Epithelial cell of esophagus (primary cell): ENCODE results near the gene XRCC6.
A peak's percentile ranks its signal among the peaks of the same experiment; 100 is the strongest.

Experiments used
- DNase-seq: peaks from one replicate; pipeline ENCODE4 v3.0.0; 2010; ENCODE audit warnings: low read depth
- H3K4me3 ChIP-seq: 2 replicates; pipeline ENCODE4 v1.5.1; 2011; ENCODE audit warnings: mild to moderate bottlenecking, low read length, control low read depth
- TF ChIP-seq, protein P1 (sequence below): IDR thresholded peaks from 2 replicates; pipeline ENCODE4 v1.5.1; 2011; ENCODE audit warnings: low read depth, mild to moderate bottlenecking, low read length, control low read depth, inconsistent platforms; ENCODE audit not compliant: insufficient read depth; ENCODE audit errors: missing control alignments

XRCC6 gene

GRCh38 chr22:41598891-41599635, 22.0 kb upstream of the XRCC6 start:
- DNase-seq, result peak; percentile 81
- H3K4me3 ChIP-seq, result no peak overlapping the region
- TF ChIP-seq, protein P1, sequence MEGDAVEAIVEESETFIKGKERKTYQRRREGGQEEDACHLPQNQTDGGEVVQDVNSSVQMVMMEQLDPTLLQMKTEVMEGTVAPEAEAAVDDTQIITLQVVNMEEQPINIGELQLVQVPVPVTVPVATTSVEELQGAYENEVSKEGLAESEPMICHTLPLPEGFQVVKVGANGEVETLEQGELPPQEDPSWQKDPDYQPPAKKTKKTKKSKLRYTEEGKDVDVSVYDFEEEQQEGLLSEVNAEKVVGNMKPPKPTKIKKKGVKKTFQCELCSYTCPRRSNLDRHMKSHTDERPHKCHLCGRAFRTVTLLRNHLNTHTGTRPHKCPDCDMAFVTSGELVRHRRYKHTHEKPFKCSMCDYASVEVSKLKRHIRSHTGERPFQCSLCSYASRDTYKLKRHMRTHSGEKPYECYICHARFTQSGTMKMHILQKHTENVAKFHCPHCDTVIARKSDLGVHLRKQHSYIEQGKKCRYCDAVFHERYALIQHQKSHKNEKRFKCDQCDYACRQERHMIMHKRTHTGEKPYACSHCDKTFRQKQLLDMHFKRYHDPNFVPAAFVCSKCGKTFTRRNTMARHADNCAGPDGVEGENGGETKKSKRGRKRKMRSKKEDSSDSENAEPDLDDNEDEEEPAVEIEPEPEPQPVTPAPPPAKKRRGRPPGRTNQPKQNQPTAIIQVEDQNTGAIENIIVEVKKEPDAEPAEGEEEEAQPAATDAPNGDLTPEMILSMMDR, result no peak

DNA sequence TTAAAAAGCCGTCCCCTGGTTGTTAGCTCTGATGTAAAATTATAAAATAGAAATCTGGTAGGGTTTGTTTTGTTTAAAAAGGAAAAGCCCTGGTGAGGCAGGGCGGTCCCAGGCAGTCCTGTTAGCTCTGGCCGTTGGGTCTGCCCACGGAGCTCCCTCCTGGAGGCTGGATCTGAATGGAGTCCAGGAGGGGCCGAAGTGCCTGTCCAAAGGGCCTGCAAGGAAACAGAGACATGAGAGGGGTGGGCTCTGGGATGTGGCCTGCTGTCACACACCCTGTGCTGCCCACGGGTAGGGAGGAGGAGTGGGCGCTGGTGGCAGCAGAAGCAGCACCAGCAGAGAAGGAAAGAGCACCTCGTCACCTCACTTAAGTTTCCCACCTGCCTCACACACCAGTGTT, 20.1 kb upstream of the XRCC6 start:
- TF ChIP-seq, protein P1, result no peak
- H3K4me3 ChIP-seq, result no peak overlapping the region
- no peak for DNase-seq

GRCh38 chr22:41603873-41604332, 17.2 kb upstream of the XRCC6 start:
- DNase-seq, result no peak
- TF ChIP-seq, protein P1, result no peak
- no peak overlapping the region for H3K4me3 ChIP-seq

GRCh38 chr22:41608386-41608785, 12.7 kb upstream of the XRCC6 start:
- DNase-seq, result no peak
- TF ChIP-seq, protein P1, result no peak
- no peak overlapping the region for H3K4me3 ChIP-seq

GRCh38 chr22:41612603-41613306, 8.3 kb upstream of the XRCC6 start:
- no peak overlapping the region for H3K4me3 ChIP-seq
- TF ChIP-seq, protein P1, result no peak
- peak; percentile 73 for DNase-seq

GRCh38 chr22:41613456-41613855, 7.6 kb upstream of the XRCC6 start:
- TF ChIP-seq, protein P1, result no peak
- peak; percentile 64 for DNase-seq
- no peak overlapping the region for H3K4me3 ChIP-seq
